Stimulated activated CD8-positive, alpha-beta memory T cell treated with anti-CD3 and anti-CD28 coated beads, Interleukin-4, amount 100 ng/mL, for 48 hours (primary cell): ENCODE data around the gene PROKR1.
"Not testable (repeated sequence)": the region's sequence is repeated elsewhere in the genome, so short reads cannot be mapped to it uniquely, and the experiment has no call there.

Source experiments
- DNase-seq: peaks from one replicate; pipeline ENCODE4 v3.0.0-alpha.2; 2020

Gene PROKR1

GRCh38 chr2:68659081-68659480, 15.7 kb downstream of the PROKR1 start:
- no peak for DNase-seq

- no peak for DNase-seq
Measured at GRCh38 chr2:68660658-68661057, 17.3 kb downstream of the PROKR1 start.

- DNase-seq, result no peak
Measured at GRCh38 chr2:68662466-68662865, 19.1 kb downstream of the PROKR1 start.

- DNase-seq, result no peak
Measured at GRCh38 chr2:68663371-68664156, 20.2 kb downstream of the PROKR1 start.

- DNase-seq, result no peak
Measured at GRCh38 chr2:68667371-68667770, 24.0 kb downstream of the PROKR1 start.

- DNase-seq, result no peak
Measured at GRCh38 chr2:68669651-68670050, 26.3 kb downstream of the PROKR1 start.

- DNase-seq, result no peak
Measured at GRCh38 chr2:68671961-68672360, 28.6 kb downstream of the PROKR1 start.

GRCh38 chr2:68673631-68674030, 30.3 kb downstream of the PROKR1 start:
- DNase-seq, result no peak

GRCh38 chr2:68675470-68675869, 32.1 kb downstream of the PROKR1 start:
- DNase-seq, result no peak

GRCh38 chr2:68677837-68678236, 34.5 kb downstream of the PROKR1 start:
- not testable (repeated sequence) for DNase-seq

GRCh38 chr2:68679166-68679916, 36.0 kb downstream of the PROKR1 start:
- not testable (repeated sequence) for DNase-seq

- DNase-seq, result not testable (repeated sequence)
Measured at GRCh38 chr2:68679917-68680267, 36.5 kb downstream of the PROKR1 start.

GRCh38 chr2:68684197-68684596, 40.8 kb downstream of the PROKR1 start:
- DNase-seq, result no peak

GRCh38 chr2:68686178-68686577, 42.8 kb downstream of the PROKR1 start:
- no peak for DNase-seq

GRCh38 chr2:68687018-68687417, 43.6 kb downstream of the PROKR1 start:
- no peak for DNase-seq

GRCh38 chr2:68689553-68690537, 46.5 kb downstream of the PROKR1 start:
- DNase-seq, result peak; percentile 28

GRCh38 chr2:68690851-68691250, 47.5 kb downstream of the PROKR1 start:
- no peak for DNase-seq

GRCh38 chr2:68692511-68692910, 49.1 kb downstream of the PROKR1 start:
- DNase-seq, result no peak

GRCh38 chr2:68693951-68694350, 50.6 kb downstream of the PROKR1 start:
- DNase-seq, result no peak

- DNase-seq, result no peak
Measured at GRCh38 chr2:68695971-68696370, 52.6 kb downstream of the PROKR1 start.

GRCh38 chr2:68696554-68696953, 53.2 kb downstream of the PROKR1 start:
- DNase-seq, result no peak

GRCh38 chr2:68698567-68699377, 55.4 kb downstream of the PROKR1 start:
- no peak for DNase-seq
